Epithelial cell of umbilical artery (primary cell): ENCODE data around the gene PIKFYVE. TPM values are rescaled to one million over a fixed set of nuclear protein-coding genes. Genes with fewer than 3 reads are reported as not detected.

Source experiments
- total RNA-seq: library from RNA; depleted of rRNA; stranded (reverse); fragments of >200 nt; gene quantifications from 2 replicates; pipeline ENCODE4 v1.2.3, GENCODE V29; 2014

PIKFYVE gene, protein sequence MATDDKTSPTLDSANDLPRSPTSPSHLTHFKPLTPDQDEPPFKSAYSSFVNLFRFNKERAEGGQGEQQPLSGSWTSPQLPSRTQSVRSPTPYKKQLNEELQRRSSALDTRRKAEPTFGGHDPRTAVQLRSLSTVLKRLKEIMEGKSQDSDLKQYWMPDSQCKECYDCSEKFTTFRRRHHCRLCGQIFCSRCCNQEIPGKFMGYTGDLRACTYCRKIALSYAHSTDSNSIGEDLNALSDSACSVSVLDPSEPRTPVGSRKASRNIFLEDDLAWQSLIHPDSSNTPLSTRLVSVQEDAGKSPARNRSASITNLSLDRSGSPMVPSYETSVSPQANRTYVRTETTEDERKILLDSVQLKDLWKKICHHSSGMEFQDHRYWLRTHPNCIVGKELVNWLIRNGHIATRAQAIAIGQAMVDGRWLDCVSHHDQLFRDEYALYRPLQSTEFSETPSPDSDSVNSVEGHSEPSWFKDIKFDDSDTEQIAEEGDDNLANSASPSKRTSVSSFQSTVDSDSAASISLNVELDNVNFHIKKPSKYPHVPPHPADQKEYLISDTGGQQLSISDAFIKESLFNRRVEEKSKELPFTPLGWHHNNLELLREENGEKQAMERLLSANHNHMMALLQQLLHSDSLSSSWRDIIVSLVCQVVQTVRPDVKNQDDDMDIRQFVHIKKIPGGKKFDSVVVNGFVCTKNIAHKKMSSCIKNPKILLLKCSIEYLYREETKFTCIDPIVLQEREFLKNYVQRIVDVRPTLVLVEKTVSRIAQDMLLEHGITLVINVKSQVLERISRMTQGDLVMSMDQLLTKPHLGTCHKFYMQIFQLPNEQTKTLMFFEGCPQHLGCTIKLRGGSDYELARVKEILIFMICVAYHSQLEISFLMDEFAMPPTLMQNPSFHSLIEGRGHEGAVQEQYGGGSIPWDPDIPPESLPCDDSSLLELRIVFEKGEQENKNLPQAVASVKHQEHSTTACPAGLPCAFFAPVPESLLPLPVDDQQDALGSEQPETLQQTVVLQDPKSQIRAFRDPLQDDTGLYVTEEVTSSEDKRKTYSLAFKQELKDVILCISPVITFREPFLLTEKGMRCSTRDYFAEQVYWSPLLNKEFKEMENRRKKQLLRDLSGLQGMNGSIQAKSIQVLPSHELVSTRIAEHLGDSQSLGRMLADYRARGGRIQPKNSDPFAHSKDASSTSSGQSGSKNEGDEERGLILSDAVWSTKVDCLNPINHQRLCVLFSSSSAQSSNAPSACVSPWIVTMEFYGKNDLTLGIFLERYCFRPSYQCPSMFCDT (N-terminal part only)
- total RNA-seq = 21.4 and 28.4 TPM in 2 replicates

DNA sequence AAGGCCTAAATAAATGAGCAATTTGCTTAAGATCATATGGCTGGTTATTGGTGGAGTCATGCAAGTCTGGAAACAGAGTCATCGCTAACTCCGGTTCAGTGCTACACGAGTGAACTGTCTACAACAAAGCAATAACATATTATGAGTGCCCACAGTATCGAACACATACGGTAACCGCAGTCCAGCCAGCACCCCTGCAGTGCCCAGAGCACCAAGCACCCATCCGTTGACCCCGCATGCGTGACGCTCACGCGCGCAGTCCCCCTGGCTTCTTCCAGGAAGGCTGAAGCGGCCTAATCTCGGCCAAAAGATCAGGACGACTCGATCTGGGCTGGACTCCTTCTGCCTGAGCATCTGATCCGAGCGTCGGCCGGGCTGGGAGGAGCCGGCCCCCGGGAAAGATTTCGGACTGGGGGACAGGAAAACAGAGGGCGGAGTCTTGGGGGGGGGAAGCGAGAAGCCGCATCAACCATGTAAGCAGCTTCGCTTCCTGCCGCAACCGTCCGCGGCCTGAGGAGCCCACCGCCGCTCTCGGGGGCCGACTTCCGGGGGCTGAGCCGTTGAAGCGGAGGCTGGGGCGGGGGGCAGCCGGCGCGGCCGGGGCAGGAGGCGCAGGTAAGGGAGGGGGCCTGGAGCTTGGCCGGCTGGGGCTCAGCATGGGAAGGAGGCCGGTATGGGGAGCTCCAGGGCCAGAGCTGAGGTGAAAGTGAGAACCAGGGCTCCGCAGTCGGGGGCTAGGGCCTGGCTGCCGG is at the start of gene PIKFYVE:
Gene PIKFYVE (plus strand): TSS at position 455 of the 752 bp plus-strand sequence. CDS start 5,265 bp downstream, outside the sequence.

DNA sequence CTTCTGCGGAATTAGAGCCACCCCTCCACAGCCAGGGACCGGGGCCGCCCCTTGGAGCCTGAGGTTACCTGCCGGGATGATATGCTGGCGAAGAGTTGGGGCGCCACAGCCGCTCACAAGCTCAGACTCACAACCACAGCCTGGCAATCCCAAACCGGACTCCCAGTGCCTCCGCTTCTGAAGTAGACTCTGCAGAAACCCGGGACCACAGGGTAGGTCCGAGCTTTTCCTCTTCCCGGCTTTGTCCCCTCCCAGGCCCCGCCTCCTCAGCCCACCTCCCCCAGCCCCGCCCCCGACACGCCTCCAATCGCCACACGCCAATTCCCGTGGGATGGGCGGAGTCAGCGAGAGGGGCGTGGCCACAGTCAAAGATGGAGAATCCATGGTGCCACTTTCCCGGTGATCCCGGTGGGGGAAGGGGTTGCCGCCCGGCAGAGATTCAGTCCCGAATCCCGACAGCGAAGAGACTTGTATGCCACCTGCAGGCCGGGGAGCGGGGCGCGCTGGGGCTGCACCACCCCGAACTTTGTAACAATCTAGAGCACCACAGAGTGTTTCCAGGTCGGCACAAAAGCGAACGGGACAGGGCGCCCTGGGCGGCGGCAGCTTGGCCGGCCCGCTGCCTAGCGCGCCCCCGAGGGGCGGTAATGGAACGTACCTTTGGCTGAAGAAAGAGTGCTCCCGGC is 11.0 kb upstream of the PIKFYVE start, which contains the start of gene IDH1:
Gene IDH1 (minus strand): TSS at position 201 of the 686 bp plus-strand sequence. CDS start 3,520 bp downstream, outside the sequence.

GRCh38 chr2:208406474-208407451 is 140.7 kb downstream of the PIKFYVE start, which contains the start of gene PTH2R:
Gene PTH2R, plus strand, starts transcription at chr2:208406792. Its CDS starts 252 bp downstream, at chr2:208407044.

Other genes with a start within 250 kb of the PIKFYVE start
- gene PLEKHM3, start 240.7 kb upstream of the PIKFYVE start, total RNA-seq = 8.1 and 11.1 TPM in 2 replicates
- not detected in 2 replicates for gene CRYGD, start 141.7 kb upstream of the PIKFYVE start, total RNA-seq
- gene CRYGC, start 136.4 kb upstream of the PIKFYVE start, total RNA-seq = not detected in 2 replicates
- not detected in 2 replicates for gene CRYGB, start 120.1 kb upstream of the PIKFYVE start, total RNA-seq
- not detected in 2 replicates for gene CRYGA, start 102.7 kb upstream of the PIKFYVE start, total RNA-seq
- not detected in 2 replicates for gene C2orf80, start 76.2 kb upstream of the PIKFYVE start, total RNA-seq
- gene IDH1, start 11.2 kb upstream of the PIKFYVE start, total RNA-seq = 115 and 191 TPM in 2 replicates
- under 0.01 TPM in 1 of 2 replicates, not detected in the other for gene PTH2R, start 140.5 kb downstream of the PIKFYVE start, total RNA-seq